ENCODE results near the gene YRDC.

Gene YRDC

GRCh38 chr1:37822906-37823815 lies 15.2 kb upstream of the YRDC start:
- H3K79me2 ChIP-seq (ENCODE audit: control insufficient read depth, insufficient read depth, low read length, unreplicated experiment), result no peaks in the 10 kb centered on the region
- no peak overlapping the region for H2AFZ ChIP-seq (ENCODE audit: low read length, unreplicated experiment)
- no peak overlapping the region for H3K27ac ChIP-seq (ENCODE audit: low read depth, low read length)
- H3K4me1 ChIP-seq (ENCODE audit: control insufficient read depth, insufficient read depth, low read length, unreplicated experiment), result peaks cover 3% of the 10 kb centered on the region
- H3K4me3 ChIP-seq (ENCODE audit: low read depth, low read length), result no peak overlapping the region
- H3K36me3 ChIP-seq (ENCODE audit: insufficient read depth, low read length), result peaks cover 20% of the 10 kb centered on the region
- H3K27me3 ChIP-seq (ENCODE audit: insufficient read depth, low read length), result no peaks in the 10 kb centered on the region

GRCh38 chr1:37821481-37821880 lies 13.5 kb upstream of the YRDC start:
- H3K4me1 ChIP-seq (ENCODE audit: control insufficient read depth, insufficient read depth, low read length, unreplicated experiment), result peaks cover 3% of the 10 kb centered on the region
- H3K27ac ChIP-seq (ENCODE audit: low read depth, low read length), result no peak overlapping the region
- no peak overlapping the region for H3K4me3 ChIP-seq (ENCODE audit: low read depth, low read length)
- no peaks in the 10 kb centered on the region for H3K27me3 ChIP-seq (ENCODE audit: insufficient read depth, low read length)
- H3K79me2 ChIP-seq (ENCODE audit: control insufficient read depth, insufficient read depth, low read length, unreplicated experiment), result no peaks in the 10 kb centered on the region
- H2AFZ ChIP-seq (ENCODE audit: low read length, unreplicated experiment), result no peak overlapping the region
- peaks cover 20% of the 10 kb centered on the region for H3K36me3 ChIP-seq (ENCODE audit: insufficient read depth, low read length)

DNA sequence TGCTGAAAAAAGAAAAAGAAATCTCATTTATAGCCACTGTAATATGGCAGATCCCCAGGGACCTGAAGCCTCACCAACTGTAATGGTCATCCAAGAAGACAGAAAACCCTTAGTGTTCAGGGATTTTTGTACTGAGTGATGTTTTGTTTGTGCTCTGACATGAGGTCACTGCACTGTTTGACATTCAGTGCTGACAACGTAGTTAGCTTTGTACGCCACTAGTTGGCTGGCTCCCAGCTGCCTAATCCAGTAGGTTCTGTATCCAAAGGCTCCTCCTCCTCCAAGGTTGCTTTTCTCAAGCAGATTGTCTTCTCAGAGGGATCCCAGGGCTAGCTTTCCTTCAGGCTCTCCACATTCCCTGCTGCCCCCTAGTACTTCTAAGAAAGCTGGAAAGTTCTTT lies 9.5 kb upstream of the YRDC start:
- Histone ChIP-seq H2AFZ (ENCODE audit: low read length, unreplicated experiment) (no peak overlapping the region), H3K4me3 (ENCODE audit: low read depth, low read length) (no peak overlapping the region), H3K79me2 (ENCODE audit: control insufficient read depth, insufficient read depth, low read length, unreplicated experiment) (no peaks in the 10 kb centered on the region), H3K36me3 (ENCODE audit: insufficient read depth, low read length) (peaks cover 16% of the 10 kb centered on the region), H3K27me3 (ENCODE audit: insufficient read depth, low read length) (no peaks in the 10 kb centered on the region), H3K4me1 (ENCODE audit: control insufficient read depth, insufficient read depth, low read length, unreplicated experiment) (no peaks in the 10 kb centered on the region), H3K27ac (ENCODE audit: low read depth, low read length) (no peak overlapping the region)

GRCh38 chr1:37814252-37814651 lies 6.2 kb upstream of the YRDC start:
- H3K4me1 ChIP-seq (ENCODE audit: control insufficient read depth, insufficient read depth, low read length, unreplicated experiment), result peaks cover 17% of the 10 kb centered on the region
- H3K79me2 ChIP-seq (ENCODE audit: control insufficient read depth, insufficient read depth, low read length, unreplicated experiment), result no peaks in the 10 kb centered on the region
- no peak overlapping the region for H3K4me3 ChIP-seq (ENCODE audit: low read depth, low read length)
- H2AFZ ChIP-seq (ENCODE audit: low read length, unreplicated experiment), result no peak overlapping the region
- H3K36me3 ChIP-seq (ENCODE audit: insufficient read depth, low read length), result no peaks in the 10 kb centered on the region
- no peaks in the 10 kb centered on the region for H3K27me3 ChIP-seq (ENCODE audit: insufficient read depth, low read length)
- H3K27ac ChIP-seq (ENCODE audit: low read depth, low read length), result no peak overlapping the region

- Histone ChIP-seq H3K36me3 (ENCODE audit: insufficient read depth, low read length) (no peaks in the 10 kb centered on the region), H3K4me1 (ENCODE audit: control insufficient read depth, insufficient read depth, low read length, unreplicated experiment) (peaks cover 20% of the 10 kb centered on the region), H2AFZ (ENCODE audit: low read length, unreplicated experiment) (no peak overlapping the region), H3K4me3 (ENCODE audit: low read depth, low read length) (no peak overlapping the region), H3K27me3 (ENCODE audit: insufficient read depth, low read length) (no peaks in the 10 kb centered on the region), H3K27ac (ENCODE audit: low read depth, low read length) (no peak overlapping the region), H3K79me2 (ENCODE audit: control insufficient read depth, insufficient read depth, low read length, unreplicated experiment) (peaks cover 6% of the 10 kb centered on the region)
These were observed 5.6 kb upstream of the YRDC start for GRCh38 chr1:37813529-37814145.

DNA sequence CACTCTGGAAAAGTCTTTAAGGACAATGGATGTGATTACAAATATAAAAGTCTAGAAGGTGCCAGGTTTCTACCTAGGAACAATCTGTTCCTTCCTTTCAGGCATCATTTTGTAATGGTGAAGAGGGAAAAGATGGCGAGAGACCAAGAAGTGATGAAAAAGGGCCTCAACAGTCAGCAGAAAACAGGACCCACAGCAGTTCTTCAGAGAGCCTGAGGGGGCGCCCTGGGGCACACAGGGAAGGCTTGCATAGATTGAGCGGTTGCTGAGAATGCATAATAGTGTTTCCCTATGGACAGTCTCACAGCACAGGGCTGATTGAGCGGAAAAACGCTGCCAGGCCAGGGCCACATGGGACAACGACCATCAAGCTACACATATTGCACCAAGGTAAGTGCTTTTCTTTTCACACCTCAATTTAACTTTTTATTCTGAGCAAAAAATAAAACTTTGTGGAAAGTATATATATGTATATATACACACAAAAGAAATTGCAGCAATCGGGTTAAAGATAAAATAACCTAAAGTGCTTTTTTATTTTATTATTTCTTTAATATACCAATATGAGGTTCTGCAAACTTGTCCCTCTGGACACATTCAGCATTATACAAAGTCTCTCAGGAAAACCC lies 3.1 kb upstream of the YRDC start:
- H3K27ac ChIP-seq (ENCODE audit: low read depth, low read length), result peak overlapping the region; percentile 59
- peaks cover 21% of the 10 kb centered on the region for H3K79me2 ChIP-seq (ENCODE audit: control insufficient read depth, insufficient read depth, low read length, unreplicated experiment)
- no peak overlapping the region for H2AFZ ChIP-seq (ENCODE audit: low read length, unreplicated experiment)
- H3K36me3 ChIP-seq (ENCODE audit: insufficient read depth, low read length), result no peaks in the 10 kb centered on the region
- H3K27me3 ChIP-seq (ENCODE audit: insufficient read depth, low read length), result no peaks in the 10 kb centered on the region
- H3K4me3 ChIP-seq (ENCODE audit: low read depth, low read length), result no peak overlapping the region
- H3K4me1 ChIP-seq (ENCODE audit: control insufficient read depth, insufficient read depth, low read length, unreplicated experiment), result peaks cover 24% of the 10 kb centered on the region

- Histone ChIP-seq H3K4me1 (ENCODE audit: control insufficient read depth, insufficient read depth, low read length, unreplicated experiment) (peaks cover 24% of the 10 kb centered on the region), H3K27me3 (ENCODE audit: insufficient read depth, low read length) (no peaks in the 10 kb centered on the region), H3K27ac (ENCODE audit: low read depth, low read length) (peak overlapping the region; percentile 59), H2AFZ (ENCODE audit: low read length, unreplicated experiment) (no peak overlapping the region), H3K79me2 (ENCODE audit: control insufficient read depth, insufficient read depth, low read length, unreplicated experiment) (peaks cover 28% of the 10 kb centered on the region), H3K36me3 (ENCODE audit: insufficient read depth, low read length) (peaks cover 5% of the 10 kb centered on the region), H3K4me3 (ENCODE audit: low read depth, low read length) (no peak overlapping the region; the same call in 1 of the 2 replicates)
These were observed 1.9 kb upstream of the YRDC start for GRCh38 chr1:37809942-37810341.

GRCh38 chr1:37808369-37809319 lies 636 bp upstream of the YRDC start:
- H3K27ac ChIP-seq (ENCODE audit: low read depth, low read length), result peak overlapping the region; percentile 59
- H3K27me3 ChIP-seq (ENCODE audit: insufficient read depth, low read length), result no peaks in the 10 kb centered on the region
- H2AFZ ChIP-seq (ENCODE audit: low read length, unreplicated experiment), result peak overlapping the region; percentile 52
- H3K4me1 ChIP-seq (ENCODE audit: control insufficient read depth, insufficient read depth, low read length, unreplicated experiment), result peaks cover 24% of the 10 kb centered on the region
- H3K4me3 ChIP-seq (ENCODE audit: low read depth, low read length), result peak overlapping the region; percentile 98
- peaks cover 28% of the 10 kb centered on the region for H3K79me2 ChIP-seq (ENCODE audit: control insufficient read depth, insufficient read depth, low read length, unreplicated experiment)
- H3K36me3 ChIP-seq (ENCODE audit: insufficient read depth, low read length), result peaks cover 14% of the 10 kb centered on the region

GRCh38 chr1:37807220-37807554 lies 821 bp downstream of the YRDC start:
- Histone ChIP-seq H2AFZ (ENCODE audit: low read length, unreplicated experiment) (peak overlapping the region; percentile 48), H3K79me2 (ENCODE audit: control insufficient read depth, insufficient read depth, low read length, unreplicated experiment) (peaks cover 28% of the 10 kb centered on the region), H3K27me3 (ENCODE audit: insufficient read depth, low read length) (no peaks in the 10 kb centered on the region), H3K4me3 (ENCODE audit: low read depth, low read length) (peak overlapping the region; percentile 98), H3K36me3 (ENCODE audit: insufficient read depth, low read length) (peaks cover 26% of the 10 kb centered on the region), H3K27ac (ENCODE audit: low read depth, low read length) (peak overlapping the region; percentile 59), H3K4me1 (ENCODE audit: control insufficient read depth, insufficient read depth, low read length, unreplicated experiment) (peaks cover 24% of the 10 kb centered on the region)

GRCh38 chr1:37802439-37802838 lies 5.6 kb downstream of the YRDC start:
- Histone ChIP-seq H3K27me3 (ENCODE audit: insufficient read depth, low read length) (no peaks in the 10 kb centered on the region), H3K27ac (ENCODE audit: low read depth, low read length) (no peak overlapping the region), H2AFZ (ENCODE audit: low read length, unreplicated experiment) (no peak overlapping the region), H3K36me3 (ENCODE audit: insufficient read depth, low read length) (peaks cover 26% of the 10 kb centered on the region), H3K4me1 (ENCODE audit: control insufficient read depth, insufficient read depth, low read length, unreplicated experiment) (peaks cover 4% of the 10 kb centered on the region), H3K4me3 (ENCODE audit: low read depth, low read length) (no peak overlapping the region), H3K79me2 (ENCODE audit: control insufficient read depth, insufficient read depth, low read length, unreplicated experiment) (peaks cover 20% of the 10 kb centered on the region)
